ENCODE measurements around the gene ACYP2. TPM values are rescaled to one million over a fixed set of nuclear protein-coding genes. Genes with fewer than 3 reads are reported as not detected.

The ACYP2 gene
- total RNA-seq, 4 donors from 2014 or later: 8.4 to 14.0 (median 9.8) TPM

DNA sequence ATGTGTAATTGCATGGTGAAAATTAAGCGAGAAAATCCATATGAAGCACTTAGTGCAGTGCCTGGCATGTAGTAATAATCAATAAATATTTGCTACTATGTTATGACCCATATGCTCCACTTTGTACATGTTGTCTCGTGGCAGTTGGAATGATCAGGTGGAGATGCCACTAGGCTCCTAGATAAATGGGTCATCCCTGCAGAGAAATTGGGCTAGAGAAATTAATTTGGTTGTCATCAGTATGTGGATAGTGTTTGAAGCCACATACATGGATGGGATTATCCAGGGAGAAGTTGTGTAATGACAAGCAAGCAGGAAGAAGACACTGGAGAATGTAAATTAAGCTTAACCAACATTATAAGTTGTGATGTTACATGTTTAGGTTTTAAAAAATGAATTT is 33.0 kb downstream of the ACYP2 start:
- TF ChIP-seq, protein P1, sequence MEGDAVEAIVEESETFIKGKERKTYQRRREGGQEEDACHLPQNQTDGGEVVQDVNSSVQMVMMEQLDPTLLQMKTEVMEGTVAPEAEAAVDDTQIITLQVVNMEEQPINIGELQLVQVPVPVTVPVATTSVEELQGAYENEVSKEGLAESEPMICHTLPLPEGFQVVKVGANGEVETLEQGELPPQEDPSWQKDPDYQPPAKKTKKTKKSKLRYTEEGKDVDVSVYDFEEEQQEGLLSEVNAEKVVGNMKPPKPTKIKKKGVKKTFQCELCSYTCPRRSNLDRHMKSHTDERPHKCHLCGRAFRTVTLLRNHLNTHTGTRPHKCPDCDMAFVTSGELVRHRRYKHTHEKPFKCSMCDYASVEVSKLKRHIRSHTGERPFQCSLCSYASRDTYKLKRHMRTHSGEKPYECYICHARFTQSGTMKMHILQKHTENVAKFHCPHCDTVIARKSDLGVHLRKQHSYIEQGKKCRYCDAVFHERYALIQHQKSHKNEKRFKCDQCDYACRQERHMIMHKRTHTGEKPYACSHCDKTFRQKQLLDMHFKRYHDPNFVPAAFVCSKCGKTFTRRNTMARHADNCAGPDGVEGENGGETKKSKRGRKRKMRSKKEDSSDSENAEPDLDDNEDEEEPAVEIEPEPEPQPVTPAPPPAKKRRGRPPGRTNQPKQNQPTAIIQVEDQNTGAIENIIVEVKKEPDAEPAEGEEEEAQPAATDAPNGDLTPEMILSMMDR (IDR thresholded peaks at IDR 0.05): no peak
- no peak for TF ChIP-seq POLR2A (IDR thresholded peaks at IDR 0.05)
- Histone ChIP-seq H3K4me1 (no peaks in the 10 kb centered on the region), H3K4me3 (no peak overlapping the region), H3K27me3 (no peaks in the 10 kb centered on the region), H3K36me3 (no peaks in the 10 kb centered on the region), H3K9me3 (no peaks in the 10 kb centered on the region), H3K27ac (no peak overlapping the region)
- DNase-seq: no peak

DNA sequence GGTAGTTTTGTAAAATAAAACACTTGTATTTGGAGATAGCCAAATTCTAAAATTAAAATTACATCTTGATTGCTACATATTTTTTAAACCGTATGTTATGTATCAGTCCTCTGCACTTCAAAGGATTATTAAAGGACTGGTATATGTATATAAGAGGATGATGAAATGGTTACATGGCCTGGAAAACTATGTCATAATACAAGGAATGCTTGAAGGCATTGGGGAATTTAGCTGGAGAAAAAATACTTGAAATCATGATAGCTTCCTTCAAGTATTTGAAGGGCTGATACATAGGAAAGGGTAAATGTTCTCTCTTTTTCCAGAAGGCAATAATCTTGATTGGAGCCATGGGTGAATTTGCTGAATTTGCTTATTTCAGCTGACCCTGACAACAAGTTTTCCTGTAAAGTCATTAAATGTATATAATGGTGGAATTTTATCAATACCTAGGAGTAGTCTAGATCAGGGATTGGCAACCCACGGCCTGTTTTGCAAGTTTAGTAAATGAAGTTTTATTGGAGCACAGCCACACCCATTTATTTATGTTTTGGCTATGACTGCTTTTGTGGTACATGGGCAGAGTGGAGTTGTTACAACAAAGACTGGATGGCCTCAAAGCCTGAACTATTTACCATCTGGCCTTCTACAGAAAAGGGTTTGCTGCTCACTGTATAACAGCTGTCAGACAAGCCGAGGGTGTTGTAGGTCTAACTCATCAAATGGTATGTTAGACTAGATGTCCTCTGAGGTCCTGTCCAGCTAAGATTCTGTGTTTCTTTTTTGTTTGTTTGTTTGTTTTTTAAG is 34.4 kb downstream of the ACYP2 start:
- no peaks in the 10 kb centered on the region for H3K4me1 ChIP-seq
- no peaks in the 10 kb centered on the region for H3K9me3 ChIP-seq
- no peaks in the 10 kb centered on the region for H3K27me3 ChIP-seq
- H3K4me3 ChIP-seq: no peak overlapping the region
- DNase-seq: no peak
- H3K27ac ChIP-seq: no peak overlapping the region
- TF ChIP-seq POLR2A (IDR thresholded peaks at IDR 0.05): no peak
- TF ChIP-seq, protein P1 (IDR thresholded peaks at IDR 0.05): no peak
- no peaks in the 10 kb centered on the region for H3K36me3 ChIP-seq

DNA sequence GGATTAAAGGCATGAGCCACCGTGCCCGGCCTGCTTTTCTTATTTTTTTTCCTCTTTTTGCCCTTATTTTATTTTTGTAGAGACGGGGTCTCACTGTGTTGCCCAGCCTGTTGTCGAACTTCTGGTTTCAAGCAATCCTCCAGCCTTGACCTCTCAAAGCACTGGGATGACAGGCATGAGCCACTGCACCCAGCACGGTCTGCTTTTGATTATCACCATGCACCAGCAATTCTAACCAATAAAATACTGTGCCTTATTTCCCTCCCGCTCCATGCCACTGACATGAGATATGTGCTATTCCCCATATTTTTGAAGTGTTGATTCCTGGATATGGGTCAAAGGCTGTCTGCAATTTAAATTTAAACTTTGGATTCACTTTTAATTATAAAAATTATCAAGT is 42.9 kb downstream of the ACYP2 start:
- Histone ChIP-seq H3K4me3 (no peak overlapping the region), H3K36me3 (no peaks in the 10 kb centered on the region), H3K27ac (no peak overlapping the region), H3K4me1 (no peaks in the 10 kb centered on the region), H3K9me3 (no peaks in the 10 kb centered on the region), H3K27me3 (no peaks in the 10 kb centered on the region)
- TF ChIP-seq, protein P1 (IDR thresholded peaks at IDR 0.05): no peak
- TF ChIP-seq POLR2A (IDR thresholded peaks at IDR 0.05): no peak
- no peak for DNase-seq

DNA sequence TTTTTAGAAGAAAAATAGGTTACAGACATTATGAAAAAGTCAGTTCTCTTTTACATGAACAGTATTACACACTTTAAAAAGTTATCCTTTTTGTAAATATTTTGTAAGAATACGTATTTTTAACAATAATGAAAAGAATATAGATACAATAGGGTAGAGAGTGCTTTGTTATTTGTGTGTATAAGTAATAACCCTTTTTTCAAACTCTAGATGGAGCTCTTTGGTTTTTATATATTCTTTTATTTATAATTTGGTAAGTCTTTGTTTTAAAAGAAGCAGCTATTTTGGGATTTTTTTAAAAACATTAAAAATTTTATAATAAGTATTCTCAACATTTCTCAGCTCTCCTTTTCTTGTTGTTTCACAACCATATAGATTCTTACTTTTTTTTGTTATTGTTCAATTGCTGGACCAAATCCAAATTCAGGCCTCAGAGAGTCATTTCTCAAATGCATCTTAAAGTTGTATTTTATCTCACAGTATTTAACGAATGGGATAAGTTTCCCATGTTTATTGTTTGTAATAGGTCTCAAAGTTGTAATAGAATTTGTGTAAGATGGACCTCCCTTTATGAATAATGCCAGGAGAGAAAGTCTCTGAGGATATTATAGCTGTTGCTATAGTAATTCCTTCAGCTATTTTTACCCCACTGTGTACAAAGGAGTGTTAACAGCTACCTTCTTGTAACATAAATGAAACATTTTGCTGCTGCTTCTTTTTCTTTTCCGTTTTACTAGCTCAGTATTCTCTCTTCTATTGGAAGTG is 46.4 kb downstream of the ACYP2 start:
- DNase-seq: no peak
- H3K4me3 ChIP-seq: no peak overlapping the region

DNA sequence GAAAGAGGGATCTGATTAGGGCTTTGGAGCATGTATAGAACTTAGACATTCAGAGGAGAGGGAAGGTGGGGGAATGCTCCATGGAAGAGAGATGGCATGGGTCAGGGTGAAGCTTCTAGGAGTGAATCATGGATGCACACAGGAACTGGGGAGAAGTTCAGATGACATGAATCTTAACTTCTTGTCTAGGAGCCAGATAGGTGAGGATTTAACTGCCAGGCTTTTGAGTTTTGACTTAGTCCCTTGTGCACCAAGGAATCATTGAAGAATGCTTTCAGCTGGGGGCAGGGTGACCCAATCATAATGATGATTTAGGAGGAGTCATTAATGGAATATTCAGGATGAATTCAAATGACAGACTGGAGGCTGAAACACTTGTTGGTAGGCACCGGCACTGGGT is 48.7 kb downstream of the ACYP2 start:
- TF ChIP-seq, protein P1 (IDR thresholded peaks at IDR 0.05): no peak
- no peak for TF ChIP-seq POLR2A (IDR thresholded peaks at IDR 0.05)
- Histone ChIP-seq H3K4me1 (no peaks in the 10 kb centered on the region), H3K27me3 (no peaks in the 10 kb centered on the region), H3K4me3 (no peak overlapping the region), H3K36me3 (no peaks in the 10 kb centered on the region), H3K9me3 (no peaks in the 10 kb centered on the region), H3K27ac (no peak overlapping the region)
- DNase-seq: no peak

More for the DNA sequence above, 46.4 kb downstream of the ACYP2 start:
- no peaks in the 10 kb centered on the region for H3K36me3 ChIP-seq
- no peaks in the 10 kb centered on the region for H3K9me3 ChIP-seq
- H3K27me3 ChIP-seq: no peaks in the 10 kb centered on the region
- no peaks in the 10 kb centered on the region for H3K4me1 ChIP-seq
- TF ChIP-seq, protein P1 (IDR thresholded peaks at IDR 0.05): no peak
- TF ChIP-seq POLR2A (IDR thresholded peaks at IDR 0.05): no peak
- no peak overlapping the region for H3K27ac ChIP-seq

Data from Peyer's patch (tissue), 4 donors.